GM18870 (cell line): ENCODE measurements around the gene TMPRSS2.

Experiments
- ATAC-seq: cut with Tn5 transposase; IDR thresholded peaks from one replicate; pipeline ENCODE4 v1.9.1; 2021; ENCODE audit warnings: moderate library complexity; ENCODE audit not compliant: unreplicated experiment

Gene TMPRSS2

DNA sequence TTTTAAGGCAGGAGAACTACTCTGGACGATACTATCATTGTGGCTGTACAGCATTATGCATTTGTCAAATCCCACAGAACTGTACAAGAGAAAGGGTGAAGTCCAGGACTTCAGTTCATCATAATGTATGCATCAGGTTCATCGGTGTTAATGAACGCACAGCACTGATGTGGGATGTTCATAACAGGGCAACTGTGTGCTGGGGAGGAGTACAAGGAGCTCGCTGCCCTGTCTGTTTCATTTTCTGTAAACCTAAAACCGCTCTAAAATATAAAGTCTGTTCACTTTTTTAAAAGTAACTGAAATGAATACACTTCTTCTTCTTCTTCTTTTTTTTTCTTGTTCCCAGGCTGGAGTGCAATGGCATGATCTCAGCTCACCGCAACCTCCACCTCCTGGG lies 25.0 kb downstream of the TMPRSS2 start:
- no peak for ATAC-seq

GRCh38 chr21:41482301-41482700 lies 25.7 kb downstream of the TMPRSS2 start:
- ATAC-seq = no peak

- ATAC-seq = no peak
Measured at GRCh38 chr21:41481191-41481590, 26.8 kb downstream of the TMPRSS2 start.

DNA sequence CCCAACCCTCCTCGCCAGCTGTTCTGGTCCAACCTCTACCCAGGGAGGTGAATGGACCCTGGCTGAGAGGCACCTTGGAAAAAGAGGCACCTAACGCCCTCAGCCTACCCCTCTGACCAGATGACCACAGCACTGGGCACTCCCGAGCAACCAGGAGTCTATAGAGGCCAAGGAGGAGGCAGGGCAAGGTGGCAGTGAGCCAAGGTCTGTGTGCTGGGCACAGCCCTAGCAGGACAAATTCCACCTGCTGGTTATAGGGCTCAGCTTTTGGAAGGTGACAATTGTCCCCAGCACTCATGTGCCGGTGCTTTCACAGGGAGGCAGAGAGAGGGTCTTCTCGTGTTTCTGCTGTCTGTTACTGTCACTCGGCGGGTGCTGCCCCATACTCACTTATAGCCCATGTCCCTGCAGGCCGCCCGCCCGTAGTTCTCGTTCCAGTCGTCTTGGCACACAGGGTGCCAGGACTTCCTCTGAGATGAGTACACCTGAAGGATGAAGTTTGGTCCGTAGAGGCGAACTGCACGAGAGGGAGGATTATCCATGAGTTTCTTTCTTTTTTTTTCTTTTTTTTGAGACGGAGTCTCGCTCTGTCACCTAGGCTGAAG lies 27.8 kb downstream of the TMPRSS2 start:
- no peak for ATAC-seq

GRCh38 chr21:41479686-41480085 lies 28.3 kb downstream of the TMPRSS2 start:
- no peak for ATAC-seq

GRCh38 chr21:41478319-41479177 lies 29.4 kb downstream of the TMPRSS2 start:
- no peak for ATAC-seq

DNA sequence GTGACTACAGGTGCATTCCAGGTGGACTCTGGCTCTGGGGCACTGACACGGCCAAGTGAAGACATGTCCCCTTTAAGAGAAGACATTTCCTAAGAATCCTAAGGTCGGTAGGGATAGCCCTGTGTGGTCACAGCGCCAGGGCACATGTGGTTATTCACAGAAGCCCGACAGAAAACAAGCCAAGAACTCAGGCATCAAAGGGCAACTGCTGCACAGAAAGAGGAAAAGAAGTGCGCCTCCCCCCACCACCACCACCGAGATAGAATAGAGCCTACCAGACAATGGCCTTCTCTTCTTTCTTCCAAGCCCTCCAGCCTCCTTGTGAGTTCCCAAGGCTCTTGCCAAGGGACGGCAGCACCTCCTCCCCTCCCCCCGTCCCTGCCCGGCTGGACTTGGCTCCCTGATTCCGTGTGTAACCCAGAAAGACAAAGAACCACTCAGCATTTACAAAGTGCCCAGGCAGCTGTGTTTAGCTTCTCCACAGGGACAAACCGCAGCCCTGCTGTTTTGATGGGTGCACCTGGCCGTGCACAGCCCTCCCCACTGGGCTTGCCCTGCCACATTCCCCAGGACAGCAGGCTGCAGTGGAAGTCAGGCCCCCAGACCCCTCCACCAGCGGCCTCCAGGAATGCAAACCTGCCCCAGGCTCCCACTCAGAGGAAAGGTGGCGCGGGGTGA lies 30.2 kb downstream of the TMPRSS2 start:
- no peak for ATAC-seq

GRCh38 chr21:41475714-41476420 lies 32.1 kb downstream of the TMPRSS2 start:
- no peak for ATAC-seq

GRCh38 chr21:41472753-41473548 lies 35.0 kb downstream of the TMPRSS2 start:
- no peak for ATAC-seq

DNA sequence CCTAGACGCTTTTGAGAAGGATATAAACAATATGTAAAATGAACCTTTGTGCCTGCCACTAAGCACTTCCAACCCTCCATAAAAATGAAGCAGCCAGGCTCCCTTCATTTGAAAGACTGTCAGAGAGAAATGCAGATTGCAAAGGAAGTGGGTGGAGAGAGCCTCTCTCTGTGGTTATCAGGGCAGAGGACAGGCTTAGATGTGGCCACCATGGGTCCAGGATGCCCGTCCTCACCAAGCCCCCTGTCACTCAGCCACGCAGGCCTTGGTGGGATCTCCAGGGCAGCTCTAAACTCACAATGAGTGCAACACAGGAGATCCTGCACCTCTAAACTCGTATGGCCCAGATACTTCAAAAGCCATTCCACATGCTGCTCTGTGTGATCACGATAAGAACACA lies 37.9 kb downstream of the TMPRSS2 start:
- no peak for ATAC-seq

- no peak for ATAC-seq
Measured at GRCh38 chr21:41466024-41466820, 41.7 kb downstream of the TMPRSS2 start.

GRCh38 chr21:41465176-41465781 lies 42.7 kb downstream of the TMPRSS2 start:
- no peak for ATAC-seq

- ATAC-seq = no peak
Measured at GRCh38 chr21:41460578-41461527, 47.1 kb downstream of the TMPRSS2 start.

- ATAC-seq = no peak
Measured at GRCh38 chr21:41459884-41460534, 47.9 kb downstream of the TMPRSS2 start.

GRCh38 chr21:41458559-41458958 lies 49.4 kb downstream of the TMPRSS2 start:
- ATAC-seq = no peak

- ATAC-seq = no peak
Measured at GRCh38 chr21:41458121-41458520, 49.8 kb downstream of the TMPRSS2 start.

DNA sequence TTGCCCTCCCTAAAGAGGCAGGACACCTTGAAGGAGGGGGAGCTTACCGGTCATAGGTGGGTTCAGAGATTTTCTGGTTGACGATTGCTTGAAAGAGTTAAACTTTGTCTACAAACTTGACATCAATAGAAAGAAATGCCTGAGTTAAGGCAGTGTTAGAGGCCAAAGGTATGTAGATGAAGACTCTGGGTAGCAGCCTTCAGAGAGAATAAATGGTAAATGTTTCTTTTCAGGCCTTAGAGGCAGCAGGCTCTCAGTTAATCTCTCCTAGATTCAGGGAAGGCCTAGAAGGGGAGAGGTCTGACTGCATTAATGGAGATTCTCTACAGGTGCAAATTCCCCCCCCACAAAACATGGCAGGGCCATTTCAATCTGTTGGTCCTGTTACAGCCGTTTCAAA lies 54.2 kb downstream of the TMPRSS2 start:
- ATAC-seq = no peak

DNA sequence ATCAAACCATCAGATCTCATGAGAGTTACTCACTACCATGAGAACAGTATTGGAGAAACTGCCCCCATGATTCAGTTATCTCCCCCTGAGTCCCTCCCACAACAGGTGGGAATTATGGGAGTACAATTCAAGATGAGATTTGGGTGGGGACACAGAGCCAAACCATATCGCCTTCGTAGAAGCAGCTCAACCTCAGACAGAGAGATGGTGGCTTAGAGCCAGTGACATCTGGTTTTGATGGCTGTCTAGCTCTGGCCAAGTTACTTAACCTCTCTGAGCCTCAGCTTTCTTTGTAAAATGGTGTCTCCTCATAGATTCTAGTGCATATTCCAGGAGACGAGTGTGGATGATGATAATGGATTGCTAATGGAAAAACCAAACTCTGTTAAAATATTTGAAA lies 54.8 kb downstream of the TMPRSS2 start:
- ATAC-seq = no peak
